ENCODE measurements around the gene IFNA17.
"Not testable (repeated sequence)": the region's sequence is repeated elsewhere in the genome, so short reads cannot be mapped to it uniquely, and the experiment has no call there.

Gene IFNA17

GRCh38 chr9:21210311-21210710, 17.7 kb downstream of the IFNA17 start:
- DNase-seq (ENCODE audit: low read depth): no peak

GRCh38 chr9:21207043-21207442, 21.0 kb downstream of the IFNA17 start, which contains the start of gene IFNA10:
IFNA10 (minus strand) TSS chr9:21207143; CDS start chr9:21207097, 46 bp downstream.
- not testable (repeated sequence) for DNase-seq (ENCODE audit: low read depth)

GRCh38 chr9:21205204-21205603, 22.8 kb downstream of the IFNA17 start:
- no peak for DNase-seq (ENCODE audit: low read depth)

- DNase-seq (ENCODE audit: low read depth): not testable (repeated sequence)
Measured at GRCh38 chr9:21202105-21202504, 25.9 kb downstream of the IFNA17 start, which contains the start of gene IFNA7. IFNA7 (minus strand) TSS chr9:21202205; CDS start chr9:21202165, 40 bp downstream.

- not testable (repeated sequence) for DNase-seq (ENCODE audit: low read depth)
Measured at GRCh38 chr9:21194867-21195776, 32.9 kb downstream of the IFNA17 start.

- DNase-seq (ENCODE audit: low read depth): not testable (repeated sequence)
Measured at GRCh38 chr9:21187487-21187886, 40.5 kb downstream of the IFNA17 start, which contains the start of gene IFNA4. IFNA4 (minus strand) TSS chr9:21187587; CDS start chr9:21187531, 56 bp downstream.

- not testable (repeated sequence) for DNase-seq (ENCODE audit: low read depth)
Measured at GRCh38 chr9:21182810-21183736, 44.9 kb downstream of the IFNA17 start.

Data from stimulated activated CD8-positive, alpha-beta memory T cell treated with anti-CD3 and anti-CD28 coated beads, Interleukin-12 subunit alpha, Interleukin-12 subunit beta, amount 100 ng/mL, for 4 hours (primary cell).